ENCODE data around the gene TSPO2.
"Not testable (repeated sequence)": the region's sequence is repeated elsewhere in the genome, so short reads cannot be mapped to it uniquely, and the experiment has no call there.

The TSPO2 gene, protein sequence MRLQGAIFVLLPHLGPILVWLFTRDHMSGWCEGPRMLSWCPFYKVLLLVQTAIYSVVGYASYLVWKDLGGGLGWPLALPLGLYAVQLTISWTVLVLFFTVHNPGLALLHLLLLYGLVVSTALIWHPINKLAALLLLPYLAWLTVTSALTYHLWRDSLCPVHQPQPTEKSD

DNA sequence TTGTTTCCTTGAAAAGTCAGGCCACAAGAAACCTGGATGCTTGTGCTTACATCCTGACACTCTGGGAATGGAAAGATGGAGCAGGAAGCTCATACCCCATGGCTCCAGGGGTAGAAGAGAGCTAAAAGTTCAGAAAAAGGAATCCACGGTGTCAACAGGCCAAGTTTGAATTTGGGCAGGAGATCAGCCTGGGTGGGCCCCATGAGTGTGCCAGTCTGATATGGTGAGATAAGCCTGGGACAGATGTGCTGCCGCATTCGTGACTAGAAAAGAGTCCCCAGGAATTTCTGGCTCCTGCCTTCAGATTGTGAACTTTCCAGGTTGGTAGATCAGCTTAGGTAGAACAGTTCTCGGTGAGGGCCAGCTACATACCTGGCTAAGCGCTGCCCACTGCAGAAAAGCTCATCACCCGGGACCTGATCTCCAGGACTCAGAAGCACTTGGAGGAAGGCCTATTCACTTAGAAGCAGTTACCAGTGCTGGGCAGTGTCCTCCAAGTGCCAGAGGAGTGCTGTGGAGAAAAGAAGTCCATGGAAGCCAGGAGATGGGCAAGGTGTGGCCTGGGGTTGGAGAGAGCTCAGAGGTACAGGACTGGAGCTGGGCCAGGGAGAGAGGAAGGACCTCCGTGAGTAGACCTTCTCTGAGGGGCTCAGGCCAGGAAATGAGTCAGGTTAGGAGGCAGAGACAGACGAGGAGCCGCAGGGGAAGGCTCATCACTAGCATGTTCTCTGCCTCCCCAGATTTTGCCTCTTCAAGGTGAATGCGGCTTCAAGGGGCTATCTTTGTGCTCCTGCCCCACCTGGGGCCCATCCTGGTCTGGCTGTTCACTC is at the start of gene TSPO2:
TSS of gene TSPO2 (plus strand) at position 242 of the 830 bp plus-strand sequence. CDS start at position 761, 519 bp downstream.
- Histone ChIP-seq H3K36me3 (ENCODE audit: insufficient read depth, low read depth, low read length) (no peaks in the 10 kb centered on the region), H3K4me3 (ENCODE audit: low read length) (no peak within 1 kb of the TSS), H3K9ac (ENCODE audit: low read depth, low read length) (no peak within 1 kb of the TSS), H3K27ac (ENCODE audit: low read length) (no peak within 1 kb of the TSS), H3K27me3 (ENCODE audit: insufficient read depth, low read length) (no peaks in the 10 kb centered on the region), H3K9me3 (ENCODE audit: insufficient read depth, low read depth, low read length) (no peaks in the 10 kb centered on the region), H3K4me1 (ENCODE audit: insufficient read depth, low read length) (peaks cover 6% of the 10 kb centered on the region)

DNA sequence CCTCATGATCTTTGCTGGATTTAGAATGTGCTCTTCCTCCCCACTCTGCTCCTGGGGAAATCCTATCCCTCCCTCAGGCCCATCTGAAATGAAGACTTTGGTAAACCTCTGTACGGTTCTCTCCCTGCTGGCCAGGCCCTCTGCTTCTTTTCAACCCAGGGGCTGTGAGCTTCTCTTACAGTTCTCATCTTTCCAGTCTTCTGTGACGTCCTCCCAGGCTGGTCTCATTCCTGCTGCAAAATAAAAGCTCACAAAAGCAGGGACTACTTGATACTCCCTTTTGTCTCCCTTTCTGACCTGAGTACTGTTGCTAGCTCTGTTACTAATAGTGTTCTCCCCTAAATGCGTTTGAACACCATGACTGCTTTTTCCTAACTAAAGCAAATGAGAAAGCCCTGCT is 49.5 kb upstream of the TSPO2 start:
- H3K9me3 ChIP-seq (ENCODE audit: insufficient read depth, low read depth, low read length) = no peaks in the 10 kb centered on the region
- no peak overlapping the region for H3K9ac ChIP-seq (ENCODE audit: low read depth, low read length)
- no peaks in the 10 kb centered on the region for H3K36me3 ChIP-seq (ENCODE audit: insufficient read depth, low read depth, low read length)
- peaks cover 17% of the 10 kb centered on the region for H3K4me1 ChIP-seq (ENCODE audit: insufficient read depth, low read length)
- no peak overlapping the region for H3K4me3 ChIP-seq (ENCODE audit: low read length)
- H3K27me3 ChIP-seq (ENCODE audit: insufficient read depth, low read length) = no peaks in the 10 kb centered on the region
- H3K27ac ChIP-seq (ENCODE audit: low read length) = no peak overlapping the region

DNA sequence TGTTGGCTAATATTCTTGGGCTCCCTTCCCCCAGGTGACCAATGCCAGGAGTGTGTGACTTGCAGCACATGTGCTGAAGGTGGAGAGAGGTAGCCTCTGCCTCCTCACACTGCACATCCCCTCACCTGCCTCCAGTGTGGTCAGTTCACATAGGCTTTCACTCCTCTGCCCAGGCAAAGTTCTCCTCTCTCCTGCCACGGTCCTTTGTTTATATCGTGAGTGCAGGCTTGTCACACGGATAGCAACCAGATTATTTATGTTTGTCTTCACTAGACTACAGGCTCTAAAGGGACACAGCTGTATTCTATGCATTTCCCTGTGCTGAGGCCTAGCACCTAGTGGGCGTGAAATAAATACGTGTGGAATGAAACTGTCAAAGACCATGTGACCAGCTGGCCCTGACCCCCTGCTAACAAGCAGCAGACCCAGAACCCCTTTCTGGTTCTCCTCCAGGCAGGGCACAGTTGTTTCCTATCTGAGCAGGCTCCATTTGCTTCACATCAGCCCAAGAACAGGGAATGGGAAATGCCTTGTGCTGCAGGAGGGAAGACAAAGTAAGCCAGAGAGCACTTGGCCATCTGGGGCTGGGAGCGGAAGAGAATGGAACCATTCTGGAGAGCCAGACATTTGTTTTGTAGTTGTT is 45.6 kb upstream of the TSPO2 start:
- Histone ChIP-seq H3K36me3 (ENCODE audit: insufficient read depth, low read depth, low read length) (no peaks in the 10 kb centered on the region), H3K4me3 (ENCODE audit: low read length) (peak overlapping the region; percentile 40; the same call in 1 of the 2 replicates), H3K4me1 (ENCODE audit: insufficient read depth, low read length) (peaks cover 30% of the 10 kb centered on the region), H3K9me3 (ENCODE audit: insufficient read depth, low read depth, low read length) (no peaks in the 10 kb centered on the region), H3K9ac (ENCODE audit: low read depth, low read length) (peak overlapping the region; percentile 67), H3K27me3 (ENCODE audit: insufficient read depth, low read length) (no peaks in the 10 kb centered on the region; the same call in 1 of the 2 replicates), H3K27ac (ENCODE audit: low read length) (peak overlapping the region; percentile 91)

DNA sequence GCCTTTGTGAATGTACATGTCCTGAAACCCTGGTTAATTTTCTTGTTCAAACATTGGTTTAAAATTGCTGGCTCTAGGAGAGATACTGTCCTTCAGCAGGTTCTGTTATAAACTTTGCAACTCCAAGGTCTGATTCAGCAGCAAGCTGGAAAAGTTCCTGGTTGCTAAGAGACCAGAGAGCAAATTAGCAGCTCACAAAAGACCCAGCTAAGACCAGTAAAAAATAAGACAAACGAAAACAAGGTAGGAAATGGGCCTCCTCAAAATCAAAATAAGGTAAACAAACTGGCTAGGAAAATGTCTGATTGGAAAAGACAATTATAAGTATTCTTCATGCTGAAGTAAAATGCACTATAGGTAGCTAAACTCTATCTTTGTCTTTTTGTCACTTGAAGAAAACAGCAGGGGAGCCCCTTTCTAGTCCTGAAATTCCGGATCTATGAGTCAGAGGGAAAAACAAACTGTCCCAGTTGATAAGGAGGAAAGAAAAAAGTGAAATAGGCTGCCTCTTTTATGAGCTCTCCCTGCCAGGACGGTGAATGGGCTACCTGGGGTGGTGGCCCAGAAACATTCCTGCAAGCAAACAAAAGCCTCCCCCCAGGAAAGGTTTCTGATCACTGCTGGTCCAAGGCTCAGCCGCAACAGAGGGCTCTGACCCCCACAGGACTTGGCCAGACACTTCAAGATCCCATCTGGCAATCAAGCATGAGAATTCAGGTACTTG is 44.9 kb upstream of the TSPO2 start:
- H3K4me3 ChIP-seq (ENCODE audit: low read length) = peak overlapping the region; percentile 40; the same call in 1 of the 2 replicates

DNA sequence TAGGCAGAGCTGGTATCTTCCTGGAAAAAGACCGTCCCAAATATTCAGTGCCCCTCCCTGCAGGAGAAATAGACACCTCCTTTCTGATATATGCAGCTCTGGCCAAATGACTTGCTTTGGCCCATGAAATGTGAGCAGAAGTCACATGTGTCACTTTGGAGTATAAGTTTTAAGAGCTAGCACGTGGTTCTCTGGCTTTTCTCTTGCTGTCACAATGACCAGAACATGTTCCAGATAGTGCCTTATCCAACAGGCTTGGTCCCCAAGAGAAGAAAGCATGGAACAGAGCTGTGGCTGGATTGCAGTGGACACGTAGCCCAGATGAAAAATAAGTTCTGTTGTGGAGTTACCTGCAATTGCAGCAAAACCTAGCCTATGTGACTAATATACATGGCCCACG is 43.6 kb upstream of the TSPO2 start:
- Histone ChIP-seq H3K9ac (ENCODE audit: low read depth, low read length) (no peak overlapping the region; the same call in 1 of the 2 replicates), H3K4me1 (ENCODE audit: insufficient read depth, low read length) (peaks cover 30% of the 10 kb centered on the region), H3K27me3 (ENCODE audit: insufficient read depth, low read length) (no peaks in the 10 kb centered on the region; the same call in 1 of the 2 replicates), H3K9me3 (ENCODE audit: insufficient read depth, low read depth, low read length) (no peaks in the 10 kb centered on the region), H3K27ac (ENCODE audit: low read length) (no peak overlapping the region), H3K4me3 (ENCODE audit: low read length) (no peak overlapping the region), H3K36me3 (ENCODE audit: insufficient read depth, low read depth, low read length) (no peaks in the 10 kb centered on the region)

More for the DNA sequence above, 44.9 kb upstream of the TSPO2 start:
- Histone ChIP-seq H3K36me3 (ENCODE audit: insufficient read depth, low read depth, low read length) (no peaks in the 10 kb centered on the region), H3K4me1 (ENCODE audit: insufficient read depth, low read length) (peaks cover 30% of the 10 kb centered on the region), H3K9me3 (ENCODE audit: insufficient read depth, low read depth, low read length) (no peaks in the 10 kb centered on the region), H3K27ac (ENCODE audit: low read length) (peak overlapping the region; percentile 91), H3K9ac (ENCODE audit: low read depth, low read length) (peak overlapping the region; percentile 67), H3K27me3 (ENCODE audit: insufficient read depth, low read length) (no peaks in the 10 kb centered on the region; the same call in 1 of the 2 replicates)

DNA sequence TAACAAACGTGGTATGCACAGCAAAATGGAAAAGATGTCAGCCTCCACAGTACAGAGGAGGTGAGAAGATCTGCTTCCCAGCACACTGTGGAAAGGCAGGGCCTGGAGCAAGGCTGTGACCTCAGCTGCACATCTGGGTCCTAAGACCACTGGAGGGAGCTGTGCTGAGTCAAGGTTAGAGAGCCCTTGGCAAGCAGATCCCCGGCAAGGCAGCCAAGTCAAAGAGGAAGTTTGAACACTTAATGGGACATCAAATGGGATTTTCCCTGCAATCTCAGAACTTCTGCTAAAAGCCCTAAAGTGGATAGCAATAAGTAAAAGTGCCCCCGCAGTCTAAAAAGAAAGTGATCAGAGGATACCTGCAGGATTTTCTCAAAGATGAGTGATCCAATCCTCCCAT is 42.7 kb upstream of the TSPO2 start:
- peaks cover 30% of the 10 kb centered on the region for H3K4me1 ChIP-seq (ENCODE audit: insufficient read depth, low read length)

DNA sequence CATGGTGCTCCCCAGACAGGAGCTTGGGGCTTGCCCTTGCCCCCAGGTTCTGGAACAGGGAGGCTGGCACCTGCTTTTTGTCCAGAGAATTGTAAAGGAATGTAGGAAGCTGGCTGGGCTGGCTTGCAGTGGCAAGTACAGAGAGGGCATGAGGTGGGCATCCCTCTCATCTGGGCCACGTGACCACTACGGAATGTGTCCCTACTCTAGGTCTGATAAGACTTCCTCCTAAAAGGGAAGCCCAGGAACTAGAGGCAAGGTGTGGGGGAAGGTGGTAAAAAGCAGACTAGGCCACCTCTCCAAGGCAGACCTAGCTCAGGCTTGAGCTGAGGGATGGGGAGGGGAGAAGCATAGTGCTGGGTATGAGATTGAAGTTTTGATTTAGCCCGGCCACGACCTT is 42.0 kb upstream of the TSPO2 start:
- H3K4me3 ChIP-seq (ENCODE audit: low read length) = no peak overlapping the region
- peaks cover 30% of the 10 kb centered on the region for H3K4me1 ChIP-seq (ENCODE audit: insufficient read depth, low read length)
- H3K36me3 ChIP-seq (ENCODE audit: insufficient read depth, low read depth, low read length) = no peaks in the 10 kb centered on the region
- no peak overlapping the region for H3K9ac ChIP-seq (ENCODE audit: low read depth, low read length)
- H3K9me3 ChIP-seq (ENCODE audit: insufficient read depth, low read depth, low read length) = no peaks in the 10 kb centered on the region
- H3K27me3 ChIP-seq (ENCODE audit: insufficient read depth, low read length) = no peaks in the 10 kb centered on the region; the same call in 1 of the 2 replicates
- no peak overlapping the region for H3K27ac ChIP-seq (ENCODE audit: low read length)

More for the DNA sequence above, 42.7 kb upstream of the TSPO2 start:
- no peaks in the 10 kb centered on the region; the same call in 1 of the 2 replicates for H3K27me3 ChIP-seq (ENCODE audit: insufficient read depth, low read length)
- no peak overlapping the region for H3K9ac ChIP-seq (ENCODE audit: low read depth, low read length)
- no peaks in the 10 kb centered on the region for H3K9me3 ChIP-seq (ENCODE audit: insufficient read depth, low read depth, low read length)
- H3K27ac ChIP-seq (ENCODE audit: low read length) = no peak overlapping the region
- no peak overlapping the region for H3K4me3 ChIP-seq (ENCODE audit: low read length)
- no peaks in the 10 kb centered on the region for H3K36me3 ChIP-seq (ENCODE audit: insufficient read depth, low read depth, low read length)

DNA sequence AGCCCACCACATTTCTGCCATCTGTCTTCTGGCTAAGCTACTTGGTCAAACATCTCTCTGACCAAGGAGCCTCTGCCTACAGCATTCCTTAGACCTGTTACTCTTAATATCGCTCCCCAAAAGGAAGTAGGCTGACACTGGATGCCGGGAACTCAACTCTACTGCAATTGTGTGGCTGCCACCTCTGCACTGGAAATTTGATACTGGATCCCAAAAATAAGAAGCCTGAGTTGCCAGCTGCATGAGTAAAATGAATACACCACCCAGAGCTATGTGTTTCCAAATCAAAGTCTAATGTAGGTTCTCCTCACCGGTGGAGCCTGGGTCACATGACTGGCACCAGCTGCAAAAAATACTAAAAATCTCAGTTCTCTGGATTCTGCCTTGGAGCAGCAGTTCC is 40.1 kb upstream of the TSPO2 start:
- no peaks in the 10 kb centered on the region for H3K9me3 ChIP-seq (ENCODE audit: insufficient read depth, low read depth, low read length)
- H3K9ac ChIP-seq (ENCODE audit: low read depth, low read length) = no peak overlapping the region
- H3K27ac ChIP-seq (ENCODE audit: low read length) = no peak overlapping the region
- H3K4me3 ChIP-seq (ENCODE audit: low read length) = no peak overlapping the region
- H3K36me3 ChIP-seq (ENCODE audit: insufficient read depth, low read depth, low read length) = no peaks in the 10 kb centered on the region
- H3K27me3 ChIP-seq (ENCODE audit: insufficient read depth, low read length) = no peaks in the 10 kb centered on the region; the same call in 1 of the 2 replicates
- peaks cover 15% of the 10 kb centered on the region for H3K4me1 ChIP-seq (ENCODE audit: insufficient read depth, low read length)

DNA sequence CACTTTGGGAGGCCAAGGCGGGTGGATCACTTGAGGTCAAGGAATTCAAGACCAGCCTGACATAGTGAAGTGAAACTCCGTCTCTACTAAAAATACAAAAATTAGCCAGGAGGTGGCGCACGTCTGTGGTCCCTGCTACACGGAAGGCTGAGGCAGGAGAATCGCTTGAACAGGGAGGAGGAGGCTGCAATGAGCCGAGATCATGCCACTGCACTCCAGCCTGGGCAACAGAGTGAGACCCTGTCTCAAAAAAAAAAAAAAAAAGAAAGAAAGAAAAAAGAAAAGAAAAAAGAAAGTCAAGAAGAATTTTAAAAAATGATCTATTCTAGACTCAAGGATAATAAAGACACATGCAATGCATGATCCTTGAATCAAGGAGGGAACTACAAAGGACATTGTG is 36.0 kb upstream of the TSPO2 start:
- H3K27ac ChIP-seq (ENCODE audit: low read length); H3K9ac ChIP-seq (ENCODE audit: low read depth, low read length); H3K9me3 ChIP-seq (ENCODE audit: insufficient read depth, low read depth, low read length); H3K36me3 ChIP-seq (ENCODE audit: insufficient read depth, low read depth, low read length); H3K27me3 ChIP-seq (ENCODE audit: insufficient read depth, low read length); H3K4me1 ChIP-seq (ENCODE audit: insufficient read depth, low read length); H3K4me3 ChIP-seq (ENCODE audit: low read length): not testable (repeated sequence)

DNA sequence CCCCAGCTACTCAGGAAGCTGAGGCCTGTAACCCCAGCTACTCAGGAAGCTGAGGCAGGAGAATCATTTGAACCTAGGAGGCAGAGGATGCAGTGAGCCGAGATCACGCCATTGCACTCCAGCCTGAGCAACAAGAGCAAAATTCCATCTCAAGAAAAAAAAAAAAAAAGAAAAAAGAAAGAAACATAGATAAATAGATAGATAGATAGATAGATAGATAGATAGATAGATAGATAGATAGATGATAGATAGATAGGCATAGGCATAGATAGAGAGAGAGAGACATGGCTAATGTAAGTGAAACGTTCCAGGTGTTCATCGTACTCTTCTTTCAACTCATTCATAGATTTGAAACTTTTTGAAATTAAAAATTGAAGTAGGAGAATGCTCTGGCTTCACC is 35.3 kb upstream of the TSPO2 start:
- H3K27ac ChIP-seq (ENCODE audit: low read length); H3K4me1 ChIP-seq (ENCODE audit: insufficient read depth, low read length); H3K27me3 ChIP-seq (ENCODE audit: insufficient read depth, low read length); H3K9me3 ChIP-seq (ENCODE audit: insufficient read depth, low read depth, low read length); H3K4me3 ChIP-seq (ENCODE audit: low read length); H3K9ac ChIP-seq (ENCODE audit: low read depth, low read length); H3K36me3 ChIP-seq (ENCODE audit: insufficient read depth, low read depth, low read length): not testable (repeated sequence)

DNA sequence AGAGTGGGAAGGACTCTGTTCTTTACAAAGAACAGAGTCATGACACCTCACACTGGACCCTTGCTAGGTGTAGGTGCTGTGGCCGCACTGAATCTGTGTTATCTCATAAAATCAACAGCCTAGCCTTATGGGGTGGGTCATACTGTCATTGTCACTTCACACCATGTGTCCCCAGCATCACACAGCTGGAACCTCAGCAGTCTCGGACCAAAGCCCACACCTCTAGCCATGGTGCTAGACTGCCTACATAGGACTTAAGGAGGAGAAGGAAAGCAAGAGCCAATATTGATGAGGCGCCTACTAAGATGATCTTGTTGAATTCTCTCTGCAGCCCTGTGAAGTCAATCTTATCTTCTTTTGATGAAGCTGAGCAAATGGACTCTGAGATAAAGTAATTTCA is 34.3 kb upstream of the TSPO2 start:
- H3K4me1 ChIP-seq (ENCODE audit: insufficient read depth, low read length) = no peaks in the 10 kb centered on the region; the same call in 1 of the 2 replicates
- H3K9me3 ChIP-seq (ENCODE audit: insufficient read depth, low read depth, low read length) = no peaks in the 10 kb centered on the region
- no peaks in the 10 kb centered on the region for H3K36me3 ChIP-seq (ENCODE audit: insufficient read depth, low read depth, low read length)
- H3K27ac ChIP-seq (ENCODE audit: low read length) = no peak overlapping the region
- no peak overlapping the region for H3K4me3 ChIP-seq (ENCODE audit: low read length)
- no peaks in the 10 kb centered on the region for H3K27me3 ChIP-seq (ENCODE audit: insufficient read depth, low read length)
- H3K9ac ChIP-seq (ENCODE audit: low read depth, low read length) = no peak overlapping the region
